GM23248 (cell line): ENCODE measurements around the gene SUPT5H.

Source experiments
- EZH2 ChIP-seq: fragments of 200-600 bp; sonication (generic); IDR thresholded peaks from 2 replicates; pipeline ENCODE4 v1.6.1; 2018; ENCODE audit warnings: antibody characterized with exemption, mild to moderate bottlenecking; ENCODE audit not compliant: insufficient read depth, poor library complexity, severe bottlenecking
- EZH2phosphoT487 ChIP-seq: fragments of 200-600 bp; sonication (generic); IDR thresholded peaks from 2 replicates; pipeline ENCODE4 v1.6.1; 2018; ENCODE audit warnings: antibody characterized with exemption, moderate library complexity, mild to moderate bottlenecking, low read depth; ENCODE audit not compliant: insufficient read depth

DNA sequence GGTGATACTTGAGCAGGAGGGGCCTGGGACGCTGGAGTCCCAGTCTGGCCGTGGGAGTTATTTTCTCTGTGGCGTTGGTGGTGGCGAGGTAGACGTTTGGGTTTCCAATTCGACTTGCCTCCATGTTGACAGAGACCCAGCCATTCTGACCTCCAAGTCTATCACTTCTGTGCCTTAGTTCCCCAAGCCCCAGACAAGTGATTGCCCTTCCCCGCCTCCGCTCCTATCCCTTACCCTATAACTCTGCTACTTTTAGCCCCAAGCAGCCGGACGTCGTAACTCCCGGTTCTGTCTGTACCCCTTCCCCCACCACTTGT is 35.8 kb downstream of the SUPT5H start:
- no peak for TF ChIP-seq EZH2
- no peak for TF ChIP-seq EZH2phosphoT487
